B cell (primary cell): ENCODE results near the gene PARP8. TPM values are rescaled to one million over a fixed set of nuclear protein-coding genes. Genes with fewer than 3 reads are reported as not detected.

Experiments
- ATAC-seq: fragments of 200-7000 bp; cut with Tn5 transposase; one replicate; pipeline ENCODE4 v1.10.0; 2021; ENCODE audit warnings: low read depth, mild to moderate bottlenecking, moderate number of reproducible peaks, moderate library complexity
- CTCF ChIA-PET: fragments of 350-600 bp; sonication (Branson Sonifier 250); formaldehyde crosslinking; loops from one replicate; lab custom pipeline; 2021; ENCODE audit warnings: antibody characterized with exemption, inconsistent platforms; lab: Charles Lee
- POLR2A ChIA-PET: fragments of 350-600 bp; sonication (Branson Sonifier 250); formaldehyde crosslinking; loops from one replicate; lab custom pipeline; 2021; ENCODE audit warnings: antibody characterized with exemption; lab: Charles Lee
- DNase-seq: peaks from one replicate; pipeline ENCODE4 v3.0.0; 2013
- H2AFZ ChIP-seq: 2 replicates; pipeline ENCODE4 v1.6.1; 2012; ENCODE audit warnings: mild to moderate bottlenecking, low read depth, low read length; ENCODE audit not compliant: insufficient read depth, poor library complexity, severe bottlenecking
- H3K27ac ChIP-seq, 2 donors: 1 replicate in 1 of 2; 2 replicates in 1 of 2; pipeline ENCODE4 v1.5.1; 2012 to 2013; ENCODE audit warnings: low read length in 2 of 2, mild to moderate bottlenecking in 2 of 2, moderate library complexity in 1 of 2
- H3K27me3 ChIP-seq, 4 experiments: fragments of 200-600 bp in 1 of 4; sonication (generic) in 1 of 4; replicated peaks in 1 of 4; 1 replicate in 2 of 4; 2 replicates in 2 of 4; pipeline versions ENCODE4 v1.6.1 to v1.7.0; 2013 to 2016; ENCODE audit warnings: low read length in 3 of 4, mild to moderate bottlenecking in 2 of 4, mixed read lengths in 1 of 4, moderate library complexity in 1 of 4; ENCODE audit not compliant: insufficient read depth in 4 of 4, control insufficient read depth in 3 of 4; ENCODE audit errors: control extremely low read depth in 1 of 4
- H3K36me3 ChIP-seq, 2 experiments: replicated peaks in 1 of 2; 1 replicate in 1 of 2; 2 replicates in 1 of 2; pipeline versions ENCODE4 v1.6.1 to v1.7.1; 2013; ENCODE audit warnings: low read length in 1 of 2; ENCODE audit not compliant: insufficient read depth in 2 of 2, control insufficient read depth in 1 of 2; ENCODE audit errors: control extremely low read depth in 1 of 2, extremely low read depth in 1 of 2
- H3K4me1 ChIP-seq, 2 donors: fragments of 200-600 bp in 1 of 2; sonication (generic) in 1 of 2; 1 replicate in 1 of 2; 2 replicates in 1 of 2; pipeline versions ENCODE4 v1.5.1 to v1.6.1; 2013 to 2017; ENCODE audit warnings: low read length in 2 of 2; ENCODE audit not compliant: control insufficient read depth in 2 of 2, insufficient read depth in 2 of 2
- H3K4me2 ChIP-seq: replicated peaks from 2 replicates; pipeline ENCODE3; 2012; ENCODE audit warnings: mild to moderate bottlenecking, low read depth, low read length; ENCODE audit not compliant: poor library complexity, severe bottlenecking
- H3K4me3 ChIP-seq, 5 experiments: fragments of 200-600 bp in 1 of 5; sonication (generic) in 1 of 5; 1 replicate in 3 of 5; 2 replicates in 2 of 5; pipeline versions ENCODE4 v1.5.1 to v1.7.0; 2011 to 2016; ENCODE audit warnings: low read length in 4 of 5, mild to moderate bottlenecking in 4 of 5, low read depth in 2 of 5, control low read depth in 1 of 5, moderate library complexity in 1 of 5; ENCODE audit not compliant: insufficient read depth in 1 of 5; ENCODE audit errors: control extremely low read depth in 1 of 5, extremely low read depth in 1 of 5
- H3K79me2 ChIP-seq: fragments of 200-600 bp; sonication (generic); one replicate; pipeline ENCODE4 v1.6.0; 2016; ENCODE audit warnings: low read length; ENCODE audit not compliant: control insufficient read depth, insufficient read depth
- H3K9ac ChIP-seq: fragments of 200-600 bp; sonication (generic); 2 replicates; pipeline ENCODE4 v1.6.1; 2017; ENCODE audit warnings: mild to moderate bottlenecking, low read length, moderate library complexity
- H3K9me3 ChIP-seq, 3 donors: one replicate each; pipeline versions ENCODE4 v1.6.1 to v1.7.1; 2013; ENCODE audit warnings: low read length in 2 of 3; ENCODE audit not compliant: control insufficient read depth in 2 of 3, insufficient read depth in 1 of 3; ENCODE audit errors: control extremely low read depth in 1 of 3
- H4K20me1 ChIP-seq: 2 replicates; pipeline ENCODE4 v1.6.0; 2012; ENCODE audit warnings: mild to moderate bottlenecking, low read length; ENCODE audit not compliant: insufficient read depth, control insufficient read depth, poor library complexity, severe bottlenecking
- H3K27ac Mint-ChIP-seq: one replicate; pipeline ENCODE4 v1.8.0; 2021; ENCODE audit warnings: mixed read lengths
- H3K27me3 Mint-ChIP-seq: one replicate; pipeline ENCODE4 v1.8.0; 2021; ENCODE audit warnings: mixed read lengths
- H3K4me1 Mint-ChIP-seq: one replicate; pipeline ENCODE4 v1.8.0; 2021; ENCODE audit warnings: mixed read lengths
- H3K4me3 Mint-ChIP-seq: one replicate; pipeline ENCODE4 v1.8.0; 2021; ENCODE audit warnings: mixed read lengths
- H3K9me3 Mint-ChIP-seq: one replicate; pipeline ENCODE4 v1.8.0; 2022; ENCODE audit warnings: mixed read lengths; ENCODE audit not compliant: insufficient read depth
- CTCF ChIP-seq: fragments of 200-600 bp; IDR thresholded peaks from one replicate; pipeline ENCODE4 v1.8.0; 2022; ENCODE audit warnings: antibody characterized with exemption, mild to moderate bottlenecking
- EZH2 ChIP-seq: IDR thresholded peaks from 2 replicates; pipeline ENCODE4 v1.6.1; 2012; ENCODE audit warnings: borderline replicate concordance, low read depth, mild to moderate bottlenecking, moderate library complexity, low read length; ENCODE audit not compliant: insufficient read depth, poor library complexity, severe bottlenecking
- WGBS: methylation state at CpG from one replicate; pipeline ENCODE4 v1.1.5; 2013; ENCODE audit warnings: missing lambda C conversion rate; ENCODE audit not compliant: insufficient coverage; 5-methylcytosine and 5-hydroxymethylcytosine counted together
- intact Hi-C: fragments of 100-400 bp; cut with micrococcal nuclease; formaldehyde crosslinking; loops from one replicate; pipeline ENCODE4 v1.10.0; 2022
- polyA plus RNA-seq: library from polyadenylated mRNA; depleted of rRNA; stranded (reverse); fragments of >200 nt; gene quantifications from 2 replicates; pipeline ENCODE4 v1.2.3, GENCODE V29; 2012
- total RNA-seq, 2 donors: library from RNA; stranded (reverse); fragments of 120-200 nt in 1 of 2; gene quantifications; 1 replicate in 1 of 2; 2 replicates in 1 of 2; pipeline versions ENCODE4 v1.2.3 to v1.2.4, GENCODE V29; 2013 to 2022

PARP8 gene
- total and polyA plus RNA-seq, 2 donors (not counting 1 experiment from before 2014, with no cell fraction given), result 36.2 to 83.6 TPM

GRCh38 chr5:50827516-50828247, 161.2 kb downstream of the PARP8 start:
- H3K27ac Mint-ChIP-seq, result no peak overlapping the region
- CTCF ChIA-PET, result interaction anchor here (0.5 kb wide), 1 partner anchor 87 kb away, joined by 3 read pairs; no protein-coding TSS in a partner anchor
- no peak overlapping the region for H3K4me3 Mint-ChIP-seq
- POLR2A ChIA-PET, result no interaction called here
- Histone ChIP-seq H3K27ac (no peak overlapping the region), H3K4me2 (no peak overlapping the region), H3K27me3 (no peaks in the 10 kb centered on the region), H2AFZ (no peak overlapping the region), H3K79me2 (no peaks in the 10 kb centered on the region), H4K20me1 (no peaks in the 10 kb centered on the region), H3K9me3 (no peaks in the 10 kb centered on the region), H3K4me1 (no peaks in the 10 kb centered on the region), H3K4me3 (no peak overlapping the region), H3K36me3 (peaks cover 12 to 36% of the 10 kb centered on the region in 2 experiments), H3K9ac (no peak overlapping the region)
- no peaks in the 10 kb centered on the region for H3K27me3 Mint-ChIP-seq
- no CpG with 5 or more reads among the region's 1 CpG for WGBS
- TF ChIP-seq EZH2, result no peak
- no peak for TF ChIP-seq CTCF
- DNase-seq (no peak), ATAC-seq (no peak)
- intact Hi-C loops, result no loop called here
- peaks cover 12% of the 10 kb centered on the region for H3K4me1 Mint-ChIP-seq
- no peaks in the 10 kb centered on the region for H3K9me3 Mint-ChIP-seq

- DNase-seq (no peak), ATAC-seq (no peak)
- Mint-ChIP-seq H3K27me3 (no peaks in the 10 kb centered on the region), H3K4me3 (no peak overlapping the region), H3K9me3 (no peaks in the 10 kb centered on the region), H3K27ac (no peak overlapping the region), H3K4me1 (peaks cover 12% of the 10 kb centered on the region)
- H4K20me1 ChIP-seq, result no peaks in the 10 kb centered on the region
- WGBS, result no CpG with 5 or more reads among the region's 1 CpG
- no peaks in the 10 kb centered on the region for H3K4me1 ChIP-seq
- H3K79me2 ChIP-seq, result no peaks in the 10 kb centered on the region
- H3K4me2 ChIP-seq, result no peak overlapping the region
- H3K36me3 ChIP-seq, result peaks cover 5 to 35% of the 10 kb centered on the region in 2 experiments
- intact Hi-C loops, result no loop called here
- TF ChIP-seq CTCF, result no peak
- no peak for TF ChIP-seq EZH2
- ChIA-PET POLR2A (no interaction called here), CTCF (no interaction called here)
- no peak overlapping the region for H3K27ac ChIP-seq
- no peaks in the 10 kb centered on the region for H3K27me3 ChIP-seq
- no peak overlapping the region for H2AFZ ChIP-seq
- no peak overlapping the region for H3K9ac ChIP-seq
- no peaks in the 10 kb centered on the region for H3K9me3 ChIP-seq
- no peak overlapping the region for H3K4me3 ChIP-seq
Observed at GRCh38 chr5:50829023-50829422, 162.6 kb downstream of the PARP8 start.
